Astrocyte (in vitro differentiated cells and primary cell): ENCODE data around the gene HSD17B2.

ENCODE experiments used
- EZH2 ChIP-seq: IDR thresholded peaks from 2 replicates; pipeline ENCODE4 v1.6.1; 2012; ENCODE audit warnings: mild to moderate bottlenecking, low read length, inconsistent platforms; ENCODE audit not compliant: insufficient read depth
- TF ChIP-seq, protein P1 (sequence below): IDR thresholded peaks from 2 replicates; pipeline ENCODE4 v1.5.1; 2011; ENCODE audit warnings: low read depth, mild to moderate bottlenecking, inconsistent platforms, low read length, moderate library complexity; ENCODE audit not compliant: insufficient read depth

DNA sequence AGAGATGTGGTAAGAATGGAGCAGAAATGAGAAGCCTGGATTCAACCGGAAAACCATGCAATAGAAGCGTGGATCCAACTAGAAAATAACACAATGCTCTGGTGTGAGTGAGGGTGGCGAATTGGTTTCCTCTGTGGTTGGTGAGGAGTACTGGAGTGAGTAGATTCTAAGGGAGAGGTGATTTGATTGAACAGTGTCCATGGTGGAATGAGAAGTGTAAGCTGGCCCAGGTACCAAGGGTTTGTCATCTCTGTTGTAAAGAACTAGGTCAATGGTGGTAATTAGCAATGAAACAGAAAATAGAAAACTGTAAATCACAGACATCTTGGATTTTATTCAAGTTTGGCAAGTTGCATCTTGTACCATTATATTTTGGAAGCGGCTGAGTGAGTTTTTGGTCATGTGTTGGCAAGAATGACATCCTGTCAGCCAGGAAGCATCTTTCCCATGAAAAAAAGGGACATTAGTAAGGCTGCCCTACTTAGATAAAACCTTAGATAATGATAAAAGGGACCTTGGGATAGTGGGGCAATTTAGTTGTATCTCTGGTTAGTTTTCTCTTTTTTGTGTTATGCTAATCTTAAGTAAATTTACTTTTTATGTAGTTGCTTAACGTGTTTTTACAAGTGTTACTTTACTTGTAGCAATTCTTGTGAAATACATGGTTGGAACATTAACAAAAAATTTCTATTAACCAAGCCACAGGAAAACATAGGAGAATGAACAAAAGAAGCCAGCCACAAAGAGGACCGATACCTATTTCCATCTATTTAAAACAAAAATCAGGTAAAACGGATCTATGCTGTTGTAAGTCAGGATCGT lies 20.9 kb downstream of the HSD17B2 start:
- TF ChIP-seq, protein P1, sequence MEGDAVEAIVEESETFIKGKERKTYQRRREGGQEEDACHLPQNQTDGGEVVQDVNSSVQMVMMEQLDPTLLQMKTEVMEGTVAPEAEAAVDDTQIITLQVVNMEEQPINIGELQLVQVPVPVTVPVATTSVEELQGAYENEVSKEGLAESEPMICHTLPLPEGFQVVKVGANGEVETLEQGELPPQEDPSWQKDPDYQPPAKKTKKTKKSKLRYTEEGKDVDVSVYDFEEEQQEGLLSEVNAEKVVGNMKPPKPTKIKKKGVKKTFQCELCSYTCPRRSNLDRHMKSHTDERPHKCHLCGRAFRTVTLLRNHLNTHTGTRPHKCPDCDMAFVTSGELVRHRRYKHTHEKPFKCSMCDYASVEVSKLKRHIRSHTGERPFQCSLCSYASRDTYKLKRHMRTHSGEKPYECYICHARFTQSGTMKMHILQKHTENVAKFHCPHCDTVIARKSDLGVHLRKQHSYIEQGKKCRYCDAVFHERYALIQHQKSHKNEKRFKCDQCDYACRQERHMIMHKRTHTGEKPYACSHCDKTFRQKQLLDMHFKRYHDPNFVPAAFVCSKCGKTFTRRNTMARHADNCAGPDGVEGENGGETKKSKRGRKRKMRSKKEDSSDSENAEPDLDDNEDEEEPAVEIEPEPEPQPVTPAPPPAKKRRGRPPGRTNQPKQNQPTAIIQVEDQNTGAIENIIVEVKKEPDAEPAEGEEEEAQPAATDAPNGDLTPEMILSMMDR, result no peak
- TF ChIP-seq EZH2, result no peak
